GM11168 (cell line): Measurements from ENCODE around the gene CIROP.

Experiments
- in situ Hi-C: fragments of 300-500 bp; cut with MboI; formaldehyde crosslinking; loops from one replicate; pipeline ENCODE4 v1.12.0; 2022; ENCODE audit warnings: low sequenced_read_pairs; ENCODE audit not compliant: unreplicated experiment

CIROP gene

GRCh38 chr14:23055621-23056144 is 49.1 kb downstream of the CIROP start:
- in situ Hi-C loops, result no loop called here

- in situ Hi-C loops, result no loop called here
Observed at GRCh38 chr14:23055147-23055550, 49.6 kb downstream of the CIROP start.

- in situ Hi-C loops, result no loop called here
Observed at GRCh38 chr14:23054000-23054811, 50.6 kb downstream of the CIROP start.

DNA sequence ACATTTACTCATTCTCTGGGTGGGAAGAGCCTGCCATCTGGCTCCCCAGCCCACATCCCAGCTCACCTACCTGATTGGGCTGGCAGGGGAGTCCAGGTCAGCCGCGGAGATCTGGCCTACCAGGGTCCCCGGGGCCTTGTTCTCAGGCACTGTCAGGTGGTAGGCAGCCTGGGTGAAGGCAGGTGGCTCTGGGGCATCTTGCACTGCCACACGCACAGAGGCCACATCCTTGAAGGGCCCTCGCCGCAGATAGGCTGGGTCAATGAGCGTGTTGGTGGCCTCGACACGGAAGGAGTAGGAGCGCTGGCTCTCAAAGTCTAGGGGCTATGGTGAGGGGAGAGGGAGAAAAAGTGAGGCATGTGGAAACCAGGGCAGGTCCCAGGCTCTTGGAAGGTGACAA is 51.4 kb downstream of the CIROP start:
- in situ Hi-C loops, result no loop called here

GRCh38 chr14:23052671-23053070 is 52.1 kb downstream of the CIROP start:
- in situ Hi-C loops, result no loop called here

DNA sequence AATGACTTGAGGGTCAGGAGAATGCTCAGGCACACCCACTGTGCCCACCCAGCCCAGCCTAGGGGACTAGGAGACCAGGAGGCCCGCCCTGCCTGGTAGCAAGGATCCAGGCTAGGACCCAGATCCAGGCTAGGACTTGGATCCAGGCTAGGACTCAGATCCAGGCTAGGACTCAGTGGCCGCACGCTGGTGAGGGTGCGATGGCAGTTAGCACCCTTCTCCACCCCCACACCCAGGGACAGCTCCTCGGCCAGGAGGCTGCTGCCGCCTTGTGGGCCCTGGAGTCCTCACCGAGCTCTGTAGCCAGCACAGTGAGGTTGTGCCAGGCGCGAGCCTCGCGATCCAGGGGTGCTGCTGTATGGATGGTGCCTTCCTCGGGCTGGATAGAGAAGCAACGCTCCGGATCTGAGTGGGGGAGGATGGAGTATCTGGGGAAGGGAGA is 52.6 kb downstream of the CIROP start:
- in situ Hi-C loops, result no loop called here

GRCh38 chr14:23051141-23052057 is 53.4 kb downstream of the CIROP start:
- in situ Hi-C loops, result no loop called here
